HK-2 (cell line): ENCODE data around the gene SUN2.

ENCODE experiments used
- DNase-seq: peaks from one replicate; pipeline ENCODE4 v3.0.0-alpha.2; 2018; ENCODE audit not compliant: unreplicated experiment

The SUN2 gene

DNA sequence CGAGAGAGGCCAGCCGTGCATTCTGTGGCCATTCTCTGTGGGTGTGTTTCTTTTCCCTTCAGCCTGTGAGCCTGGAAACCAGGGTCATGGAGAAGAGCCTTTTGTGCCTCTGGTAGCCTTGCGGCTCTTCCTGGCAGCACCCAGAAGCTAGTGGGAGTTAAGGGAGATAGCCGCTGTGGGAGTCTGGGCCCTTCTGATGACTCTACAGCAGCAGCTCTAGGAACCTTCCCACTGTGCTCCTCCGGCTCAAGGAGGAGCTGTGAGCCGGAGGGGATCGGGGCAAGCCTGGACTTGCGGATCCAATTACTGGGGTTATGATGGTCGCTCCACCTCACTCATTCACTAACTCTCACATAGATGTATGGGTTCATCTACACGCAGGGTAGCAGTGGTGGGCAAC is 39.5 kb downstream of the SUN2 start:
- no peak for DNase-seq

DNA sequence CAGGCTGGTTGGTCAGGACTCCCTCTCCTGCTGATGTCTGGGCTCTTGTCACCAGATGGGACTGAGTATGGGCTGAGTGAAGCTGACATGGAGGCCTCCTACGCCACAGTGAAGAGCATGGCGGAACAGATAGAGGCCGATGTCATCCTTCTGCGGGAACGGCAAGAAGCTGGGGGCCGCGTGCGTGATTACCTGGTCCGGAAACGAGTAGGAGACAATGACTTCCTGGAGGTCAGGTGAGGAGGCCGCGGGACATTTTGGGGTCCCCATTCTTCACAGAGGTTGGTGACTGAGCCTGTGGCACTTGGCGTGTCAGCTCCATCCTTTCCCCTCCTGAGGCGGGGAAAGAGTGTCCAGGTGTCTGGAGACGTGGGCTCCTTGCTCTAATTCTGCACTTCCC is 39.9 kb downstream of the SUN2 start:
- DNase-seq: no peak

DNA sequence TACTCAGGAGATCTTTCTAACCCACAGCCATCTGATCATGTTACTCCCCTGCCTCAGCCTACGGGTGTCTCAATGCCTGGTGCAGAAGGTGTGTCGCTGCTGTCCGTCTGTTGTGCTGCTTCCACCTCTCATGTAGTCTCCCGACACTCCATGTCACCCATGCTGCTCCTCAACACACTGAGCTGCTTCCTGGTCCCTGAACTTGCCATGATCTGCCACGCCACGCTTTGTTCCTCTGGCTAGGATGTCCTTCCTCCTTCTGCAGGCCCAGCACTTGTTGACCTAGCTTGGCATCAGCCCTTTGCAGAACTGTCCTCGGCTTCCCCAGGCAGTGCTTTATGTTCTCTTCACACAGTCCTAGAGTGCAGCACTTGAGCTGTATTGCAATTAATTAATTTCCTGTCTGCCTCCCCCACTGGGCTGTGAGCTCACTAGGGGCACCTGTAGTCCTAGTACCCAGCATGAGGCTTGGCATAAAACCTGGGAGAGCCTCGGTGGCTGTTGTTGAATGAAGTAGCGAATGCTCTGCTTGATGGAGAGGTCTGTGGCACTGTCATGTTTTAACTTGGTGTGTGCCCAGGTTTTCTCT is 40.5 kb downstream of the SUN2 start:
- DNase-seq: no peak

DNA sequence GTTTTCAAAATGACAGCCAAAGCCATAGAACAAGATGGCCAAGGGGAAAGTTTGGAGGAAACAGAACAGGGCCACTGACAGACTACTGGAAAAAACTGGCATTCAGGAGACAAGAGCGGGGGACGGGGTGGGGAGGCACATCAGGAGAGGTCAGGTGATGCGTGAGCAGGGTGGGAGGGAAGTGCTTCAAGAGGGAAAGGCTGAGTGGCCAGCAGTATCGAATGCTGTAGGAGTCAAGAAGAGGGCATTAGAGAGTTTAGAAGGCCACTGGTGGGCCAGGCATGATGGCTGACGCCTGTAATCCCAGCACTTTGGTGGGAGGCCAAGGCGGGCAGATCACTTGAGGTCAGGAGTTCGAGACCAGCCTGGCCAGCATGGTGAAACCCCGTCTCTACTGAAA is 41.9 kb downstream of the SUN2 start:
- DNase-seq: no peak

DNA sequence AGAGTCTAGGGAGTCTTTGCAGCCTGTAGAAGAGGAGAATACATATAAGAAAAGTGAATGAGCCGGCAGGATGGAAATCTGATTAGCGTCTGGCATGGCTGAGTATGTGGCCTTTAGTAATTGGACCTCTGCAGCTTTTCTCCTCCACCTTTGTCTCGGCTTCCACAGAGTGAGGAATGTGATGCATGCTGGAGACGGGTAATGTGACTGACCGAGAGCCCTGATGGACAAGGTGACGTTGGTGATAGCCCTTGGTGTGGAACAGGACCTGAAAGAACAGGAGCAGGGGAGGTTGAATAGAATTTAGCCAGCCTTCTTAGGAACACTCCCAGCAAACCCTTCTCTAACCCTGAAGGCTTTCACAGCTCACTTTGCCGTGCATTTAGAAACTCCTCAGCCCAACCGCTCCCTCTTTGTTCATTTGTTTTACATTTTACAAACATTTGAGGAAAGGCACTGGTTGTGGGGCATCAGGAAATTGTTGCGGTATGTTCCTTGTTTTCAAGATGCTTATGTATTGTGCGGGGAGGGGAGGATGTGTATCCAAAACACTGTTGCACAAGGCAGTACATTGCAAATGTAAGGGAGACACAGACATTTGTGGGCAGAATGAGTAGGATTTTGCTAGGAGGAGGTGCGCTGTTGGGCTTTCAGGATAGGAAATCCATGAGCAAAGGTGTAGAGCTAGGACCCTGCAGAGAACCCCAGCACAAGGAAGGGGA is 43.2 kb downstream of the SUN2 start:
- DNase-seq: no peak

DNA sequence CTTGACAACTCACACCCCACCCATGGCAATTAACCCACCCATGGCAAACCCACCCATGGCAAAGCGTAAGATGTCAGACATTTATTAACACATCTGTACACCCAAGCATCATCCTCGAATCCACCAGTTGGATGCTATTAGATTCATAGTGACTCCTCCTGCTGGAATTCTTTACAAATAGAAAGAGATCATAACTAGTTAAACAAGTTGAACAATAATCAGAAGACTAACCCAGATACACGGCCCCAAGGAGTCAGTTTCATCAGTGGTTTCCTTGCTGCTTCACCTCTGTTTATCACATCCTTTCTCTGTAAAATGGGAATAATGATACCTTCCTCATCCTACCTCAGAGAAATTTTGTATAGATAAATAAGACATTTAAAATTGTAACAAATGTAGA is 44.9 kb downstream of the SUN2 start:
- no peak for DNase-seq

DNA sequence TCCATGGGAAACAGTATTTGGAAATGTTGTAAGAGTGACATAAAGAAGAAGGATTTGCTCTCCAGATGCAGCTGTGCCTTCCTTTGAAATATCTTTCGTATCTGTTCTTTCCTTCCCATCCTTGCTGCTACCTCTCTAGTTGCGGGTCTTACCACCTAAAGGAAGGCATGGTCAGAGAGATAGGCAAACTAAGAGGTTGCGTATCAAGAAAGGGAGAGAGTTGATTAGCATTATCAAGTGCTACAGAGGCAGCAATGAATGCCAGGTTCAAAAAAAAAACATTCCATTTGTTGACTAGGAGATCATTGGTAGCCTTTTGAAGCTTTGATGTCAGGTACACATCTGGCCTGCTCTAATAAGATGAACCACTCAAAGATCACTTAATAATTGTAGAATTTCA is 45.4 kb downstream of the SUN2 start:
- DNase-seq: no peak

DNA sequence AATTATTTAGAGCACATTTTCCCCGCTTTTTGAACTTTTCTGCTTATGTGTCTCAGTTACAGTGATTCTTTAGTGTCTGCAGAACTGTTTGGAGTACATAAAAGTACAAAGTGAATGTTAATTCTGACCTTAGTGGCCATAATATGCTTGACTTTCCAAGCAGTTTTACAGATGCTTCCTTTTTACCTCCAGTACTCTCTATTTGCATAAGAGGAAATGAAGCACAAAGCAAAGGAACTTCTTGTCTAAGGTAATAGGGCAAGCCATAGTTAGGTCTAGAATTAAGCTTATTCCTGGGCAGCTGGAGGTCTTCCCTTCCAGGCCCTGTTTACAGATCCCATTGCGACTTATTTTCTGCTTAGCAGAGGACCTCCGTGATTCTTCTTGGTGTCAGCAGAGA is 46.5 kb downstream of the SUN2 start:
- DNase-seq: no peak

DNA sequence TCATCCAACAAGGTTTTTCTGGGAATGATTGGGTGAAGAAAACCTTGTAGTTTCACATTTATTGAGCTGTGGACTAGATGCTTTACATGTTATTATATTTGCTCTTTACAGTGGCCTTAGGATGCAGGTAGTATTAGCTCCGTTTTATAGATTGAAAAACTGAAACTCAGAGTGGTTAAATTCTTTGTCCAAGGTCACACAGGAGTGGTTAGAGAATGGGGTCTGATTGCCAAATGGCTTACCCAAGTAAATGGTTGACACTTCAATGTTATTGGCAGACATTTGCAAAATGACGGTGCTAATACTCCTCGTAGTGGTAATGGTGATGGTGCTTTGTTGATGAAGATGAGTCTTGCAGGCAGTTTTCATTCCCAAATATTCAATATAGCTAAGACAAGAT is 47.8 kb downstream of the SUN2 start:
- no peak for DNase-seq

DNA sequence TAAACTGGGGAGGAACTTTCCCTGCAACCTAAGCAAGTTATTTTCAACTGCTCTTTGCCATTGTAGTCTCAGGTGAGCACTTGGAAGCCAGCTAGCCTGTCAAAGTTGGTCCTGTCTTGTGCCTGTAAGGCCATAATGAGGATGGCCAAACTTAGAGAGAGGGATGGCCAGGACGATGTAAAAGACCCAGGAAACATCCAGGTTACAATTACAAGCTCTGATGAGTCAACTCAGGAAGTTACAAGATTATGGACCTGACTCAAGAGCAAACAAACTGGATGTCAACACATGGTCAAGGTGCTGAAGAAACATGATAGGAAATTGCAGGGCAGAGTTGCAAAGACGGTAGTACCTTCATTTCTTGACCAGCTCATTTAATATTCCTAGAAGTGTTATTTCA is 48.5 kb downstream of the SUN2 start:
- no peak for DNase-seq

DNA sequence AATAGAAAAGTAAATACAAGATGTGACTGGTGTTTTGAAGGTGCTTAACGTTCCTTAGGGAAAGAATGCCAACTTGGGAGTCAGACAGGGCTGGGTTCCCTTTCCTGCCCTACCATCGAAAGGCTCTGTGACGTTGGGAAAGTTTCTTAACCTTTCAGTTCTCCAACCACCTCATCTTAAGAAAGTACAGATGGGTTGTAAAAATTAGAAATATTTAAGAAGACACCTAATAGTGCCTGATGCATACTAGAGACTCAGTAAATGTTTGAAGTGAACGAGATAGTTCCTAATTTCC is 49.0 kb downstream of the SUN2 start:
- DNase-seq: no peak

DNA sequence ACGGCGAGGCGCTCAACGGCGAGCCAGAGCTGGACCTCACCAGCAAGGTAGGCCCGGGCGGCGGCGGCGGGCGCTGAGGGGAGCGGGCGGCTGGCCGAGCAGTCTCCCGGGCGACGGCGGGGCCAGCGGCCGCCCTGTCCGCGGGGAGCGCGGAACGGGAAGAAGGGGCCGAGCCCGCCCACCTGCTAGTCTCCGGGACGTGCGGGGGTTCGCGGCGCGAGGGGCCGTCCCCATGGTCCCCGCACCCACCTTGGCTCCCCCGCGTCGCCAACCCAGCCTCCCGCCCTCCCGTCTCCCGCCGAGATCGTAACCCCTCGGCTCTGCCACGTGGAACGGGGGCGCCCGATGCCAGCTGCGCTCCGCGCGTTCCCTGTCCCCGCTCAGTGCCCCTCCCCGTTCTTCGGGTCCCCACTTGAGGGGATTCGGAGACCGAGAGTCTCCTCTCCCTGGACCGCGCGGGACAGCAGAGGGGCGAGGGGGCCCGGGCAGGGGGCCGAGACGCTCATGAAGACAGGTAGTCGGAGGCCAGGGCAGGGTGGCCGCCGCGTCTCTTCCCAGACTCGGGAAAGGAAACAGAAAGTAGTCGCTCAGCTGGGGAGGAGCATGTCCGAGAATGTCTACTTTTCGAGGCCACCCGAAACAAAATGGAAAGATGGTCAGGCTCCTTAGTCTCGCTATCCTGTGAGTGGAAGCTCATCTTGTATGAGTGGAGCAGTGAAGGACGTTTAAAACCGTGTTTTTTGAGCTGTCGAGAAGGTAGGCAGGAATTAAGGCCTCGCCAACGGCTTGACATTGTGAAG is 49.5 kb downstream of the SUN2 start:
- peak; percentile 33 for DNase-seq

DNA sequence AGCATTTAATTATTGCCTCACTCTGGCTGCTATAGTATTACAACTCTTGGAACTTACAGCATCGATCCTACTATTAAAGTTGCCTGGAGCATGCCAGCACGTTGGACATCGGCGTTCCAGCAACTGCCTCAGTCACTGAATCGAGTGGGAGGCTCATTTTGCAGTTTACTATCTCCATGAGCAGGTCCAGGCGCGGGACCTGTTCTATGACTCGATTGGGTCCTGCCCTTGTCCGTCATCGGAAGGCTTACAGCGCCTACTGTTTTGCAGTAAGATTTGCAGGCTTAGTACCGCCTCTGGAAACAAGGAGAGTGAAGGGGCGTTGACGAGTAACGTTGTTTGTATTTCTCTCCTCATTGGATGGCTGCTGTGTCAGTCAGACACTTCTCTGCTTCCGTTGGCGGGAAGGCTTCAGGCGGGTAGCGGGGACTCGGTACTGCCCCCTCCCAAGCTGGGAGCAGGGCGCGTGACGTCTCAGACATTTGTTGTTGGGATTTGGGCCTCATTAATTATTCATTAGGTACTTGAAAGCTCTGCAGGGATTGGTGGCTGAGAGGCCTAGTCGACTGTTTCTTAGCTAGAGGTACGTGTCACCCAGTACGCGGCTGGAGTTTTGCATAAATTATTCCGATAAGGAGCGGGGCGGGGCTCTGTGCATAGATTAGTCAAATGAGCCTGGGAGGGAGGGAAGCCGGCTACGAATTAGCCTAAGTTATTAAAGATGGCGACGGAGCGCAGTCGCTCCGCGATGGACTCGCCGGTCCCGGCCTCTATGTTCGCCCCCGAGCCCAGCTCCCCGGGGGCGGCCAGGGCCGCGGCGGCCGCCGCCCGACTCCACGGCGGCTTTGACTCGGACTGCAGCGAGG is 50.3 kb downstream of the SUN2 start, which contains the start of gene GTPBP1:
Gene GTPBP1 (plus strand): TSS at position 710 of the 866 bp plus-strand sequence. CDS start 12 bp downstream, at position 722.
- peak; percentile 95 for DNase-seq

DNA sequence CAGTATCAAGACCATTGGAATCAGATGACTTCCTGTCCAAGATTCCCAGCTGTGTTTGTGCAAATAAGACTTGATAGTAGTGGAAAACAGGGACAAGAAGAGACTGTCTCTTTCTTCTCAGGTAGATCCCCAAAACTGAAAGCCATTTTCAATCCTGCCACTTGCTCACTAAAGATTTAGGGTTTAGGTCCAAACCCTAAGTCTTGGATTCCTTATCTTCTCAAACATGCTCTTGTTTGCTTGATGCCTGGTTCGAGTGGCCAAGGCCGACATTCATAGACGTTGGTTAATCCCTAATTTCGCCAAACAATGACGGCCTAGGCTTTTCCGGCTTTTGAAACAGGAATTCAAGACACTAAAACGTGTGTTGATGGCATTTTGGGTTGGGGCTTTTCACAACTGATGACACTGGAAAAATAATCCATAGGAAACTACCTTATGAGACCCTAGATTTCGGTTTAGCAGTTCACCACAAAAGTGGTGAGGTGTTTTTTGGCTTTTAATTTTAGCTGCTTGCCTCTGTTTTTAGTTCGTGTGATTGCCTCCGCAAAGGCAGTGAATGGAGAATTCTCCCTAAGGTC is 51.1 kb downstream of the SUN2 start:
- no peak for DNase-seq

DNA sequence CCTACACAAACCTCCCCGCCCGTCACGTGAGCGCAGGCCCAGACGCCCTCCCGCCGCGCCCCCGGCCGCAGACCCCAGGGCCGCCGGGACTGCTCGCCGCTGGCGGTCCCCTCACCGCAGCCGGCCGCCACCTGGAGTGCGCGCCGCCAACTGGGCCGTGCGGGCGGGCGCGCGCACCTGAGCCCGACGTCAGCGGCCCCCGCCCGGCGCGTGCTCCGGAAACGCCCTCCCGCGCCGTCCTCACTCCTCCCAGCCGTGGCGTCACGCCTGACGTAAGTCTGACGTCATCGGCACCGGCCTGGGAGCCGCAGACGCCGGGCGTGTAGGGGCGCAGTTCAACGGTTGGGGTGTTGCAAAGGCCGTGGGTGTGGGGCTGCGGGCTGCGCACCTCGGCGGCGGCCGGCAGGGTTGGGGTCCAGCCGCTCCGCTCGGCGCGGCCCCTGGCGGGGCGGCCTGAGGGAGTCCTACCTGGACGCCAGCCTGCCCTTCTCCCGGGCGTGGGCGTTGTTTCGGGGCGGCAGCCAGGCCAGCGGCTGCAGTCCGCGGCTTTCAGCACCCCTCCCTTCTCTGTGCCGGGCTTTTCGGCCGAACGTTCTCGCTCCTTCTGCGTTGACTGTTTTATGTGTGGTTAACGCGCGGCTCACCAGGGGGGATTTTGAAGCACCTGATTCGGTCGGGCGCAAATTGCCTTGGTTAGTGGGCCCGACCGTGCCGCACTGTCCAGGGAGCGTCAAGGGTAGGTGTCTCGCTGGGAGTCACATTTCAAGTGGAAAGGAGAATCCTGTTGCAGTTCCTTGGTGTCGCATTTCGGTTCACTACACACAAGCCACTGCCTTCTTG is 54.8 kb downstream of the SUN2 start, which contains the start of gene JOSD1:
Gene JOSD1 (minus strand): TSS at position 155 of the 840 bp plus-strand sequence. CDS start 956 bp downstream, outside the sequence.
- peak; percentile 90 for DNase-seq

DNA sequence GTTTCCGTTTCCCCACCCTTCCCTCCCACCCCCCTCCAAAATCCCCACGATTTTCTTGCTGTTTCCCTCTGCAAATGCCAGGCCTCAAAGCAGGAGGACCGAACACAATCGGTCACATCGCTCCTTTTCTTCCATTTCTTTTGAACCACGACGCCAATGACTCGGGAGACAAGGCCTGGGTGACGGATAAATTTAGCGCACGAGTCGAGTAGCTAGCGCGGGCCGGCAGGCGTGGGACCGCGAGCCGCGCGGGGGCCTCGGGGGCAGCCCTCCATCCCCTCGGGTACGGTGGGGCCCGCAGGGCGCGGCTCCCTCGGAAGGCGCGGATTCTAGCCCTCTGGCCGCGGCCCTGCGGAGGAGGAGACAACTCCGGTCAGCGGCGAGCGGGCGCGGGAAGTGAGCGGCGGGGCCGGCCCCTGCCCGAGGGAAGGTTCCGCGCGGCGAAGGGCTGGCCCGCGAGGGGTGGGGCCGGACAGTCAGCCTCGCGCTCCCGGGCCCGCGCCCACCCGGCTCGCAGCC is 55.5 kb downstream of the SUN2 start:
- DNase-seq: peak; percentile 66

DNA sequence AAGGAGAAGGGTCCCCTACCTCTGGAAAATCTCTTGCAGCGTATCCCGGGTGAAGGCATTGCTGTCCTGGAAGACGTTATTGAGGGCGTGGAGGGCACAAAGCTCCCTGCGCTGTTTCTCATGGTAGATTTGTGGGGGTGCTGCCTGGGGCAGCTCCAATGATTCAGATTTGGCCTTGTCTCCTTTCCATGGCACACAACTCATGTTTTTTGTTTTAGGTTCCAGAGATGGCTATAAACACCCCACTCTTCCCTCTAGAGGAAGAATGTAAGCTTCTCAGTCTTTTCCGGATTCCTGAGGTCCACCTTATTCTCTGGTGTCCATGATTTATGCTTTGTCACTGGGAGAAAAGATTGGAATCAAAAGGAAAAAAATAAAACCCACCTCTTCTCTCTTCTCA is 56.0 kb downstream of the SUN2 start:
- no peak for DNase-seq

DNA sequence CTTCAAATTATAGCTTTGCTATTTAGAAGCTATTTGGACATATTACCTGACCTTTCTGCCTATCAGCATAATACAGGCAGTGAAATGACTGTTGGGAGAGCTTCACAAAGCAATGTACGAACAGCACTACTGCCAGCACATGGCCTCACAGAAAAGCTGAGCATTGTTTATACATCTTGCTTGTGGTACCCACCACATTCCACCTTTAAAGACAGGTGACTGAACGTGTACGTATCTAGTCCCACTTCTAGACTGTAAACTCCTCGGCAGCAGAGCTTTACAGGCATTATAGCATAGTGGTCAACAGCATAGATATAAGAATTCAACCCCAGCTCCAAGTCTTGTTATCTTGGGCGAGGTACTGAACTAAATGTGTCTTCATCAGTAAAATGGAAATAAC is 56.7 kb downstream of the SUN2 start:
- no peak for DNase-seq

DNA sequence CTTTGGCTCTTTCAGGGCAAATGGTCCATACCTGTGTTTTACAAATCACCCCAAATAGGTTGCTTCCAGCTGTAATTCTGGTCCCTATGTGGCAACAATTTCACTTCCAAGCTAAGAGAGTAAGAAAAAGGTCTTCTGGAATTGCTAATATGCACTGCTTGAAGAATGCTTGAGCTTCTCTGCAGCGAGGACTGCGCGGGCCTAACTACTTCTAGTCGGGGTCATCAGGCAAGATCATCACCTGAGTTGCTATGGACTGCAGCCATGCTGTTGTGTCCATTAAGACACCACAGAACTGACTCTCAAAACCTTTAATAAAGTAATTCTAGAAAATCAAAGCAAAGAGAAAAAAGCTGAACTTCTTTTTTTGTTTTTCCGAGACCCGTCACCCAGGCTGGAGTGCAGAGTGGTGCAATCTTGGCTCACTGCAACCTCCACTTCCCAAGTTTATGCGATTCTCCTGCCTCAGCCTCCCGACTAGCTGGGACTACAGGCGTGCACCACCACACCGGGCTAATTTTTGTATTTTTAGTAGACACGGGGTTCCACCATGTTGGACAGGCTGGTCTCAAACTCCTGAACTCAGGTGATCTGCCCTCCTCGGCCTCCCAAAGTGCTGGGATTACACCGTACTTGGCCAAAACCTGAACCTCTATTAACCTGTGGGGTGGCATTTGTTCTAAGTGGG is 57.2 kb downstream of the SUN2 start:
- DNase-seq: no peak
